Stimulated activated CD8-positive, alpha-beta memory T cell treated with anti-CD3 and anti-CD28 coated beads, Interleukin-4, amount 100 ng/mL, for 1 hour (primary cell): ENCODE results near the gene CAT.

Experiments used
- DNase-seq, 2 donors: peaks; one replicate each; pipeline ENCODE4 v3.0.0-alpha.2; 2020; ENCODE audit warnings: low read depth in 2 of 2, low spot score in 1 of 2

Gene CAT

DNA sequence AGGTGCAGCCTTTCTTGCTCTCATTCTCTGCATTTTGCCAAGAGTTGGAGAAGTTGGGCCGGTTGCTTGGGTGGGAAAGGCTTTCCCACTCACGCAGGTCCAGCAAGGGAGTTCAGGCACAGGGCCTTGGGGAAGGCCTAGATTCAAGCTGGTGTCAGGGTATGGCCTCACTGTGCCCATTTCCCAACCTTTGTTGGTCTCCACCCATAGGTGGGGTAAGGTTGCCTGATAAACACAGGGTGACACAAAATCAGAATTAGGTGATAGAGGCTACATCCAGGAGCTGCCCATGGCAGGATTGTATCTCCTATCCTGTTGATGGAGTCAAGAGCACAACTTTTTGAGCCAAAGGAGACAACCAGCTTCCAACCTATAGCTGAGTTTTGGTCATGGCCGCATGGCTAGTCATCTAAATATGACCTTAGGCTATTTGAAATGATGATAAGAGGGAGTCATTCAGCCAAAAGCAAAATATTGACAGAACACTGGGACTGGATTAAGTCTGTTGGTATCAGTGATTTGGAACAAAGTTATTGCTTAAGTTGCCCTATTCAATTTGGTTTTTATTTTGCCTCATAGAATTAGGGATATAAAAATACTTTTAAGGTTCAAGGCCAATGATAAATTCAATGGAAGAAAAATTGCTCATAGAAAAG, 20.9 kb downstream of the CAT start:
- DNase-seq: no peak

DNA sequence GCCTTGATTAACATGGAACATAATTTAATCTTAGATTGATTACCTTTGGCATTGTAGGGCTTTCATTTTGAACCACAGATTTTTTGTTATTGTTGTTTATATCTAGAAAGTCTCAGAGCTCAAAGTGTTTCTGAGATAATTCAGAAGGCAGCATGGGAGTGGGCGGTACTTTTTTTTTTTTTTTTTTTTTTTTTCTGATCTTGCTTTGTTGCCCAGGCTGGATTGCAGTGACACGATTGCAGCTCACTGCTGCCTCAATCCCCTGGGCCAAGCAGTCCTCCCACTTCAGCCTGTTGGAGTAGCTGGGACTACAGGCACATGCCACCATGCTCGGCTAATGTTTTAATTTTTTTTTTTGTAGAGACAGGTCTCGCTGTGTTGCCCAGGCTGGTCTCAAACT, 21.5 kb downstream of the CAT start:
- no peak for DNase-seq

DNA sequence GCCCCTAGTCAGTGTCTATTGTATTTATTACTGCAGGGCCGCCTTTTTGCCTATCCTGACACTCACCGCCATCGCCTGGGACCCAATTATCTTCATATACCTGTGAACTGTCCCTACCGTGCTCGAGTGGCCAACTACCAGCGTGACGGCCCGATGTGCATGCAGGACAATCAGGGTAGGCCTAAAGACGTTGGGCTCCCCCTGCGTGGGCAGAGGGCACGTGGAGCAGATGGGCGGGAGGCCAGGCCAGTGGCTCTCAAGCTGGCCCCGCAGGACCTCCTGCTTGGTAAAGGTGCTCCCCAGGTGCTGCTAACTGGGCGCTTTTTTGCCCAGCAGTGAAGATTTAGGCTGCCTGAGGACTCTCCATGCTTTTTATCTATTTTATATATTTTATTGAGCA, 22.5 kb downstream of the CAT start:
- no peak for DNase-seq

DNA sequence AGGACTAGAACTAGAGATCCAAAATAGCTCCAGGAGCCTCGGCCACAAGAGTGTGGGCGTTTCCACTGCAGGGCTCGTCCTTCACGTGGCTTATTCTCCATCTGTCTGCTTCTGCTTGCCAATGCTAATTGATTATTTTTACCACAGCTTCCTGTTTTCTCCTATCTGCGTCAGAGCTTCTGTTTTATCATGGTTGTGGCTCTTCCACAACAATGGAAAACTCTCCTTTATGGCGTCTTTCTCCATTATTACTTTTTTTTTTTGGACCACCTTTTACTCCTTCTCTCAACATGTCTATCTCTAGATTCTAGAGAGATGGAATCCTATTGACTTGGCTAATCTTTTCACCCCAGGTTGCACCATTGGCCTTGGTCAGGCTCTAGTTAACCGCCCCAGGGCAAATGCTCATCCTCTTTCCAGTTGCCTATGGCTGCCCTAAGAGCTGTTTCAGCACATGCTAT, 25.9 kb downstream of the CAT start:
- no peak for DNase-seq

DNA sequence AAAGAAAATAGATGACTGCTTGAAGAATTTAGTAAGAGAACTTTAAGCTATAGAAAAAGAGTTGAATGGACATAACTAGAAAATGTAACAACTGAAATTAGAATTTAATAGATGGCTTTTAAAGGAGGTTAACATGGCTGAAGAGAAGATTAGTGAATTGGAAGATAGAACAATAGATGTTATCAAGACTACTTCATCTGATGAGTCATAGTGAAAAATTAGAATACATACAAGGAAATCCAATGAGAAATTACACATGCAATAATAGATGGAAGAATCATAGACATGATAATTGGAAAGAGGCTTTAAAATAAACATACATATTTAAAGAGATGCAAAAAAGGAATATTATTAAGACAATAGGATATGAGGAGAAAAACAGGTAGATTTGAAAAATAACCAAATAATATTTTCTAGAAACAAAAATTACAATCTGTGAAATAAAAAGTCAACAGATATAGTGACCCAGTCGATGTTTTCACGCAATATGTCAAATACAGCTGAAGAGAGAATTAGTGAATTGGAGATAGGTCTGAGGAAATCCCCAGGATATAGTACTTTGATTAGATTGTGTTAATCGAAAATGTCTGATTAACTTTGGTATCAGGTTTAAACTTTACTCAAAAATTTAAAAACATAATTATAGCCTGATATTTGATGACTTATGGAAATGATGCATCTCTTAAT, 28.2 kb downstream of the CAT start:
- DNase-seq: no peak

DNA sequence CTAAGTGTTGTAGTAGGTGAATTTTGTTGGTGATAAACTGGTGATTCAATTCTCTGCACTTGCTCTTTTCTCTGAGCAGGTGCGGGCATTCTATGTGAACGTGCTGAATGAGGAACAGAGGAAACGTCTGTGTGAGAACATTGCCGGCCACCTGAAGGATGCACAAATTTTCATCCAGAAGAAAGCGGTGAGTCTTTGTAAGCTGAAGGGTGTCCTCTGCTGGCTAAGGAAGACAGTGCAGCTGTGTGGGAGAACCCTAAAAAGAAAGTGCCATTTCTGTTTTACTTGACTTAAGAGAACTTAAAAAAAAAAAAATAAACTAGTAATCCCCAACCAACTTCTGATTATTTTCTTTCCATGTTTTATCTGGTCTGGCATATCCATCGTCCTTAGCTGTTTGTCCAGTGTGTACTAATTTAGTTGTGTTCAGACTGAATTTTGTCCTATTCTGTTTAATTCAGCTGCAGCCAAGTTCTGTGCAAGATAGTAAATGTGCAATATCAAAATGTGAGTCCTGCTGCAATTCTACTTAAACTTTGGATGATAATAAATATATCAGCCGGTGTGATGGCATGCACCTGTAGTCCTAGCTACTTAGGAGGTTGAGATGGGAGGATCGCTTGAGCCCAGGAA, 29.6 kb downstream of the CAT start:
- no peak for DNase-seq

DNA sequence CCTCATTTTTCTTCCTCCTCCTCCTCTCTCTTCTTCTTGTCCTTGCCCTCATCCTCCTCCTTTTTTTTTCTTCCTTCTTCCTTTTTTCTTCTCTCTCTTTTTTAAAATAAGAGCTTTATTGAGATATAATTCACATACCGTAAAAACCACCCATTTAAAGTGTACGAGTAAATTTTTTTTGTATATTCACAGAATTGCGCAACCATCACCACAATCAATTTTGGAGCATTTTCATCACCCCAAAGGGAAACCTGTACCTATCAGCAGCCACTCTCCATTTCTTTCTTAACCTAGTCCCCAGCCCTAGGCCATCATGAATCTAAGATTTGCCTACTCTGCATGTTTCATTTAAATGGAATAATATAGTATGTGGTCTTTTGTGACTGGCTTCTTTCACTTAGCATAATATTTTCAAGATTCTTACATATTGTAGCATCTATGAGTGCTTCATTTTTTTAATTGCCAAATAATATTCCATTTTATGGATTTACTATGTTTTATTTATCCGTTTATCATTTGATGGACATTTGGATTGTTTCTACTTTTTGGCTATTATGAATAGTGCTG, 35.0 kb downstream of the CAT start:
- DNase-seq: no peak

DNA sequence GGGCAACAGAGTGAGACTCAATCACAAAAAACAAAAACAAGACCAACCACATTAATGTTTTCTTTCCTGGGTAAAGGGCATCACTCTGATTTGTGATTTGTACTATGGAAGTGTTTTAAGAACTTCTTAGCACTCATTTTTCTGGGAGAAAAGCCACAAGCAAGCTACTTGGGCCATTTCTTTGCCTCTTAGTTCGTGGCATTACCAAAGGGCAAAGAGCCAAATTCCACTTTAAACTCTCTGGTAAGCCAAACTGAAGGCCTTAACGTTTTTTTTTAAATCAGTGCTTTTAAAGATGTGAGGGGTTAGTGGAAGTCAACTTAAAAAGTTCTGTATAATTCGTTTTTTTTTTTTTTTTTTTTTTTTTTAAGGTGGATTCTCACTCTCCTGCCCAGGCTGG, 36.9 kb downstream of the CAT start:
- no peak for DNase-seq

DNA sequence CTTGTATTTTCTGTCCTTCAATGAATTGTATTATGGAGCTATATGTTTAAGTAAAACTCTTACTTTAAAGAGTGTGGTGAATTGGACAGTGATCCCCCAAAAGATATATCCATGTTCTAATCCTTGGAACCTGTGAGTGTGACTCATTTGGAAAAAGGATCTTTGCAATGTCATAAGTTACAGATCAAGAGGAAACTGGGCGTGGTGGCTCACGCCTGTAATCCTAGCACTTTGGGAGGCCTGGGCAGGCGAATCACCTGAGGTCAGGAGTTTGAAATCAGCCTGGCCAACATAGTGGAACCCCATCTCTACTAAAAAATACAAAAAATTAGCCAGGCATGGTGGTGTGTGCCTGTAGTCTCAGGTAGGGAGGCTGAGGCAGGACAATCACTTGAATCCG, 38.1 kb downstream of the CAT start:
- DNase-seq: no peak

DNA sequence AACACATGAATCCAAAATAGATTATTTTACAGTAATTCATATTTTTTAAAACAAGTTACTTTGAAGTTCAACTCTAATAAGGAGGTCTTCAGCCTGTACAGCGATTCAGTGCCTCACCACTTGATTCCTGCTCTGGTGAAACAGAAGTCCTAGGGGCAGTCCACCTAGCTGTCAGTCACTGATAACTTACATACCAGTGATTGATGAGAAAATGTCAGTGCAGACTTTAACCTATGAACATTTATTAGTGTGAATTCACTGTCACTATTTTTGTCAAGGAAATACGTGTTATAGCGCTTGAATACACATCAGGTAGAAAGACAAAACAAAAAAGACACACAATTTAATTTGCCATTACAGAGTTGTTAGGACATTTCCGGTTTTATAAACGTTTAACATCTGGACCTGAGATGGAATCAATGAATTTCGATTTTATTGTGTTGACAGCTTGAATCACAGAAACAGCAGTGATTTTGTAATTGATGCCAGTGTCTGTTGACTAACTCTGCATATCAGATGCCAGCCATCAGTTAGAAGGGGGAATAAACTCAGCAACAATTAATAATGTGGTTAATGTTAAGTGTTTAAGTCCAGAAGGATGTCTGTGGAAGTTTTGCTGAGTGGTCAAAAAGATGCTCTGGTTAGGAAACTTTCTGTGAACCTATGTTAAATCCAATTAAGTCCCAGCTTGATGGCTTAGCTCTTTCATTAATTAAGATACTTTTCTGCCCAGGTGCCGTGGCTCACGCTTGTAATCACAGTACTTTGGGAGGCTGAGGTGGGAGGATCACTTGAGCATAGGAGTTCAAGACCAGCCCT, 40.3 kb downstream of the CAT start:
- no peak for DNase-seq

DNA sequence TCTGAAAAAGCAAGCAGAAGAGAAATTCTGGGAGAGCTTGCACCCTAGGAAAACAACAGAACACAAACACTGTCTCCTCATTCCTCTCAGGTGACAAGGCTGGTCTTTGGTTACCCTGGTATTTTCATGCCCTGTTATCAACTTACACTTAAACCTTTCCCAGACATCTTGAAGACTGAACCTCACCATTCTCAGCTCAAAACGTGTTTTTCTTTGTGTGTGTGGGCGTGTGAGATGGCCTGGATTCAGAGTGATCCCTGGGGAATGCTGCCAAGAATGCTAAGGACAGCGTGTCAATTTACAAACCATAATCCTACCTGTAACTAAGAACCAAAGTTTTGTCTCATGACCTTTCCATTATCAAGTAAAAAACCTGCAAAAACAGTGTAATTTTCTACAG, 41.6 kb downstream of the CAT start:
- DNase-seq: no peak

DNA sequence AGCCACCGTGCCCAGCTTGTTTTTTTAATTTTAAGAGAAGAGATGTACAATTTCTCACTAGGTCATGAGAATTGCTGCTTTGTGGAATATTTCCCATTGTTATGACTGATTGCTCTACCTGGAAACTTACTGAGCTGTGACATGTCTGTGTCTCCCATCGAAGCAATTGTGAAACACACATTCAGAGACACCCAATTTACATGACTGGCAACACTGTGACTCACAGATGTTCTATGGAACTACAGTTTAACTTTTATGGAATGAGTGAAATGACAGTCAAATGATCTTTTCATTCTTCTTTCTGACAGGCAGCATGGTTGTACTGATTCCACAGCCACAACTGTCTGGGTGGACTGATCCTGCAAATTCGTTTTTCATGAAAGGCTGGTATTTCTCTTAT, 42.6 kb downstream of the CAT start:
- DNase-seq: no peak

DNA sequence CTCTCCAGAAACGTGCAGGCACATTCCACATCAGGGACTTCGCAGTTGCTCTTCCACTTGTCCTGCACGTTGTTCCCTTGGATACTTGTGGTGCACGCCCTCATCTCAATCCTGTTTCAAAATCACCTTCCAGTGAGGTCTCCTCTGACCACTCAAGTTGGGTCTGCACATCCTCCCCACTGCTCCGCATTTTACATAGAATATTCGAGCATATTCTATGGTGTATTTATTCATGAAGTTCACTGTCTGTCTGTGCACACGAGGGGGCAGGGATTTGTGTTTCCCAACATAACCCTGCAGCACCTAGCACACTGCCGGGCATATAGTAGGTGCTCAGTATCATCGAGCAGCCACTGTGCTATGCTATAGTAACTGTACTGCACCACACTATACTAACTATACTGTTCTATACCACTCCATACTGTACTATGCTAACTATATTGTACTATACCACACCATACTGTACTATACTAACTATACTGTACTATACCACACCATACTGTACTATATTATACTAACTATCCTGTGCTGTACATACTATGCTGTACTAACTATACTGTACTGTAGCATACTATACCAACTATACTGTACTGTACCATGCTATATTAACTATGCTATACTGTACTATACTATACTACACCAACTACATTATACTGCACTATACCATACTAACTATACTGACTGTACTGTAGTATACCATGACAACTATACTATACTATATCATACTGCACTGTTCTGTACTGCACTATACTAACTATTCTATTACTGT, 44.6 kb downstream of the CAT start:
- no peak for DNase-seq

DNA sequence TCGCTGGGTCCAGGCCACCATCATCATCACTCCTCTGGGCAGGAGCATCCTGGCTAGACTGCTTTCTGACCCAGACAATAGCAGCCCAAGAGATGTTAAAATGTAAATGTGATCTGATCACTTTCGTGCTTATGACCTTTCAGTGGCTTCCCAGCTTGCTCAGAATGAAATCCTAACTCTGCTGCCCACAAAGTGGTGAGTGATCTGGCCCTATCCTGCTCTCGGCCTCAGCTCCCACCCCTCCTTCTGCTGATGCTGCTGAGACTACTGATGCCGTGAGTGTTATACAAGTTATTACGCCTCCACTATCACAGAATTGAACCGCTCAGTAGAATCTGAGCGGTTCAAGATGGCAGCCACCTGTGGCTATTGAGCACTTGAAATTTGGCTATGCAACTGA, 48.7 kb downstream of the CAT start:
- no peak for DNase-seq

DNA sequence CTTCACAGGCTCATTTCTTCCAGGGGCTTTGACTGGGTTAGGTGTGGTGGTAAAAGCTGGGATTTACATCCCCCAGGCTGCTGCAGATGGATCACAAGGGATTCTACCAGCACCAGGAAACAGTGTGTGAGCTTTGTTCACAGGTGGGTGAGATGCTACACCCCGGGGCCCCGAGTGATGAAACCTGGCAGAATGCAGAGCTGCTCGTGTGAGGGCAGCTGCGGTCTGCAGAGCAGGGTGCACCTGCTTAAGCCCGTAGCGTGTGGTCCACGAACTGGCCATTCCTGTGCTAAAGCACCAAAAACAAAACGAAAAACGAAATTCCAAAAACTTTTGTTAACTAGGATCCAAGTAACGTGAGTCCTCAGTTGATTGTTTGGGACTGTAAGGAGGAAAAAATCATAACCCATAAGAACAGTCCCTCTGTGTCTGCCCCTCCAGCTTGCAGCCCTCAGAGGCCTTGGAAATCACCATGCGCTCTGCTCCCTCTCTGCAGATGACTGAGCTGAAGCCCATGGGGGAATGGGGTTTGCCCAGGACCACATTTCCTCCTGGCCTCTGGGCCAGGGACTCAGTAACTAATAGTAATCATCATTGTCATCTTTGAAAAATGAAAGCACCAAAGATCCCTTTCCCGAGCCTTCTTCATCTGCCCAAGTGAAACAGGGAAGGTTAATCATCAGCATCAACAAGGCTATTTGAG, 50.3 kb downstream of the CAT start:
- DNase-seq: no peak

DNA sequence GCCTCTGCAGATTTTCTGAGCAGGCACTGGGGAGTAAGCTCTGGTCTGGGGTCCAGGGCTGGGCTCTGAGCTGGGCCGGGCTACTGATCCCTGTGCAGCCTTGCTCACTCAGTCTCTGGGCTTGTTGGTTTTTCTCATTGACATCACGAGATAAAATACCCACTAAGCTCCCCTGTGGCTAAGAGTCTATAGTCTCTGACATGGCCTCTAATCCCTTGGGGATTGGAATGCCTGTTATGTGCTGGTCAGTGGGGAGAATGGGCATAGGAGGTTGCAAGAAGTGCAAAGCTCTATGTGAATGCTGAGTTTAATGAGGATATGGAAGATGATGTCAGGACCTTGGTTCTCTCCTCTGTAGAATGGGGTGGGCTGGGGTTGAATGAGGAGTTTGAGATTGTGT, 51.6 kb downstream of the CAT start:
- no peak for DNase-seq

DNA sequence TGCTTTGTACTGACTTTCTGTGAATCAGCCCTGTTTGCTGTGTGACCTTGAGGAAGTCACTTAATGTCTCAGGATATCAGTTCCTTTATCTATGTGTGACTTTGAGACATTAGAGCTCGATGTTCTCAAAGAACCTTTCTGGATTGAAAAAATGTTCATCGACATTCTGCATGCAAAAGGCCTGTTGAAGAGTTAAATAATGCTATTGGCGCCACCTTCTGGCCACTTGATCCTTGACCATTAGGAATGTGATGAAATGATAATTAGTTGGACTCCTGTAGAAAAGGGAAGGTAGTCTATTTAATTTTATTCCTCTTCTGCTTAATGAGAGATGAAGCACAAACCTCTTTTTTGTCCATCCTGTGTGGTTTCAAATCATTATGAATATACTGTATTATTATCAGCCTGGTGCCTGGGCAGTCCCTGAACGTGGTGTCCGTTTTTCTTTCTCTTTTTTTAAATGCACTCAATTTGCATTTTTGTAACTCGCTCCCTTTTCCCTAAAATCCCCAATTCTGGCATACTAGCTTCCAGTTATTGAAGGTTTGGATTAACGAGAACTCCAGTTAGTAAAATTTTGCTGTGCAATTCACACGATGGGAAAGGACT, 54.2 kb downstream of the CAT start:
- DNase-seq: no peak

DNA sequence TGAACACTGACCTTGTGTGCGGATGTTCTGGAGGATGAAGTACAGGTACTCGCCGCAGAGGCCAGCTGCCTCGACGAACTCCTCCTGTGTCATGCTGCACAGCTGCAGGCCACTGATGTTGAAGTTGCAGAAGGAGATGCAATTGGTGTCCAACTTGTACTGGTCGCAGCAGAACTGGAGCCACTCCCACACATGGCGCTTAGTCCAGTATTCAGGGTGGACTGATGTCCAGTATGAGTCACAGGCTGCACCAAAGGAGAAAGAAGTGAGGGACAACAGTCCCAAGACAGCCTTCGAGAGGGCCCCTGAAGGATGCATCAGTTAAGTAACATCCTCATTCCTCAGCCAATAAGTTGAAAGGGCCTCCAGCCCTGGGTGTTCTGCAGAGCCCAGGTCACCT, 54.7 kb downstream of the CAT start:
- DNase-seq: no peak

DNA sequence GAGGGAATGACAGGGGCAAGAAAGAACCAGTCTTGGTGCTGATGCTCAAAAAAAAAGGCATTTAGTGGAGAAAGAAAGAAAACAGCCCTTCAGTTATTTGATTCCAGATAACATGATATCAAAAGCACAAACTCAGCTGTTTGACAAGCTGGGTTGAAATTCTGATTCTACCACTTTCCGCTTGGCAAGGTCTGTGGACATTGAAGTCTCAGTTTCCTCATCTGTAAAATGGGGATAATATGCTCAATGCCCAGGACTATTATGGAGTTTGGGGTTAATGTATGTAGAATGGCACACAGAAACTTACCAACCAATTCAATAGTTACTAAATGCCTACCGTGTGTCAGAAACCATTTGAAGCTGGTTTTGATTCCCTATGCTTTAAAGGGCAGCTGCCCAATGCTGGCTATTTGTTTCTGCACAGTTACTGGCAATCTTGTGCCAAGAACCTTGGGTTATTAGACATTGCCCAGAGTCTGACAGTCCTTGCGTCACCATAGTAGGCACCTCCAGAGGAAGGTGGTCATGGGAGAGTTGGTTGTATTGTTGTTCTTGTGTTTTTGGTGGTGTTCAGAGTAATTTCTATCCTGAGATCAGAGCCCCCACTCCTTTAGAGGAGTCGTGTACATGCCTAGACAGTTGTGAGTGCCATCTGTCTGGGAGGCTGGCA, 55.3 kb downstream of the CAT start:
- no peak for DNase-seq
